Right ventricle myocardium superior (tissue), 1 donor: ENCODE measurements around the gene CCIN. TPM values are rescaled to one million over a fixed set of nuclear protein-coding genes. Genes with fewer than 3 reads are reported as not detected.

Experiments
- ATAC-seq: fragments of 200-7000 bp; cut with Tn5 transposase; one replicate; pipeline ENCODE4 v1.9.1; 2020; ENCODE audit warnings: mild to moderate bottlenecking; ENCODE audit not compliant: poor library complexity
- DNase-seq: peaks from one replicate; pipeline ENCODE4 v3.0.0-alpha.2; 2020
- intact Hi-C: fragments of 100-400 bp; cut with DNase I; formaldehyde crosslinking; loops from one replicate; pipeline ENCODE4 v1.11.2; 2022
- total RNA-seq: library from RNA; stranded (reverse); fragmentation: NEBNext Ultra II Directional; extraction: Animal tissue kit (Norgen Biotek cat#: 25700); gene quantifications from one replicate; pipeline ENCODE4 v1.2.1, GENCODE V29; 2021
- donor health status: DM: no; HTN: yes; CAD: no; lungs with severe emphysema.

Gene CCIN
- total RNA-seq, 1 donor from 2014 or later = not detected

- no peak for ATAC-seq
- intact Hi-C loops = no loop called here
- DNase-seq = no peak
These were observed 44.2 kb downstream of the CCIN start for GRCh38 chr9:36213387-36213786.

- no peak for DNase-seq
- intact Hi-C loops = no loop called here
- no peak for ATAC-seq
These were observed 44.8 kb downstream of the CCIN start for GRCh38 chr9:36213989-36214388.

- DNase-seq (no peak), ATAC-seq (no peak)
- intact Hi-C loops = no loop called here
These were observed 45.4 kb downstream of the CCIN start for GRCh38 chr9:36214571-36214970.

- ATAC-seq (no peak), DNase-seq (no peak)
- intact Hi-C loops = no loop called here
These were observed 48.2 kb downstream of the CCIN start for GRCh38 chr9:36217256-36217968.

- ATAC-seq (no peak), DNase-seq (no peak)
- intact Hi-C loops = no loop called here
These were observed 48.8 kb downstream of the CCIN start for GRCh38 chr9:36218011-36218410.

- intact Hi-C loops = no loop called here
- DNase-seq (no peak), ATAC-seq (no peak)
These were observed 49.3 kb downstream of the CCIN start for GRCh38 chr9:36218411-36218901.

Other genes starting within 250 kb of the CCIN start
- not detected for gene OR2S2, start 211.2 kb upstream of the CCIN start, total RNA-seq
- 4.6 TPM for gene RECK, start 132.5 kb upstream of the CCIN start, total RNA-seq
- gene GLIPR2, start 32.7 kb upstream of the CCIN start, total RNA-seq = 6.7 TPM
- gene CLTA, start 21.5 kb downstream of the CCIN start, total RNA-seq = 63.0 TPM
- gene GNE, start 89.1 kb downstream of the CCIN start, total RNA-seq = 12.4 TPM
- gene RNF38, start 230.9 kb downstream of the CCIN start, total RNA-seq = 20.1 TPM